ENCODE results near the gene PDPK1. TPM values are rescaled to one million over a fixed set of nuclear protein-coding genes. Genes with fewer than 3 reads are reported as not detected.
"Not testable (repeated sequence)": the region's sequence is repeated elsewhere in the genome, so short reads cannot be mapped to it uniquely, and the experiment has no call there.

The PDPK1 gene
- total and polyA plus RNA-seq, 5 experiments from 2014 or later, result 27.1 to 69.7 (median 44.7) TPM

DNA sequence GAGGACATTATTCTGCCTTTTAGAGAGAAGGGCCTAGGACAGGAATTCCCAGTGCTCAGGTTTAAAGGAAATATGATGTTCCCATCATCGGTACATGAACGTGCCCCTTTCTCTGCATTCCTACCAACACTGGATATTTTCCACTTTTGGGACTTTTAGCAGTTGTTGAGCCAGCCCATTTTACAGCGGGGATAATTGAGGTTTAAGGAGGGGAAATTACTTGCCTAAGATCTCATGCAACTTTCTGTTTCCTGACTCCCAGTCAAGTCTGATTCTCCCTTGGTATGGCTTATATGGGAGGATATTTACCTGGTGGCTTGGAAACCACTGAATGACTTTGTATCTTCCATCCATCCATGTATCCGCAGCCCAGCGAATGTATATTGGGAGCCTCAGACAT, 3.5 kb upstream of the PDPK1 start:
- DNase-seq, H3K36me3 Mint-ChIP-seq, ATAC-seq, H3K9me3 Mint-ChIP-seq, H3K27me3 Mint-ChIP-seq: not testable (repeated sequence)
- Mint-ChIP-seq H3K27ac (peak overlapping the region in 6 of 10 donors; percentile 61 to 89 (median 81)), H3K4me1 (peaks cover 12 to 46% (median 33%) of the 10 kb centered on the region in 4 donors), H3K4me3 (peak overlapping the region in 8 of 10 donors; percentile 55 to 86 (median 64))
- POLR2A ChIA-PET, result interaction anchor here (0.7 to 10.6 kb wide), 3 partner anchors 10 to 21 kb away, joined by 3 to 146 read pairs (median 5); partner anchors contain the start of genes AMDHD2 and ATP6V0C

GRCh38 chr16:2535625-2536013, 2.2 kb upstream of the PDPK1 start:
- Mint-ChIP-seq H3K36me3 (peaks cover 0 to 2% (median 0%) of the 10 kb centered on the region in 3 donors), H3K27ac (peak overlapping the region in 7 of 10 donors; percentile 29 to 89 (median 32)), H3K4me3 (peak overlapping the region in 6 of 10 donors; percentile 45 to 68 (median 54)), H3K27me3 (peaks cover 0 to 3% (median 0%) of the 10 kb centered on the region in 5 donors), H3K4me1 (peaks cover 14 to 57% (median 42%) of the 10 kb centered on the region in 4 donors), H3K9me3 (no peaks in the 10 kb centered on the region)
- no peak for ATAC-seq
- POLR2A ChIA-PET, result interaction anchor here (0.6 to 10.6 kb wide), 2 partner anchors 22 to 514 kb away, joined by 3 to 146 read pairs; partner anchors contain the start of gene ATP6V0C
- DNase-seq, result no peak

- not testable (repeated sequence) for ATAC-seq, H3K27me3 Mint-ChIP-seq, DNase-seq, H3K9me3 Mint-ChIP-seq
- Mint-ChIP-seq H3K27ac (peak overlapping the region in 5 of 10 donors; percentile 29 to 71 (median 52)), H3K4me1 (peaks cover 18 to 60% (median 46%) of the 10 kb centered on the region in 4 donors), H3K36me3 (peaks cover 0 to 15% (median 0%) of the 10 kb centered on the region in 3 donors), H3K4me3 (peak overlapping the region; percentile 76 to 88 (median 82))
- POLR2A ChIA-PET, result interaction anchor here (0.7 to 10.6 kb wide), 2 partner anchors 26 to 531 kb away, joined by 3 to 146 read pairs; partner anchors contain the start of gene ATP6V0C
Measured at GRCh38 chr16:2539192-2539844, 1.5 kb downstream of the PDPK1 start.

DNA sequence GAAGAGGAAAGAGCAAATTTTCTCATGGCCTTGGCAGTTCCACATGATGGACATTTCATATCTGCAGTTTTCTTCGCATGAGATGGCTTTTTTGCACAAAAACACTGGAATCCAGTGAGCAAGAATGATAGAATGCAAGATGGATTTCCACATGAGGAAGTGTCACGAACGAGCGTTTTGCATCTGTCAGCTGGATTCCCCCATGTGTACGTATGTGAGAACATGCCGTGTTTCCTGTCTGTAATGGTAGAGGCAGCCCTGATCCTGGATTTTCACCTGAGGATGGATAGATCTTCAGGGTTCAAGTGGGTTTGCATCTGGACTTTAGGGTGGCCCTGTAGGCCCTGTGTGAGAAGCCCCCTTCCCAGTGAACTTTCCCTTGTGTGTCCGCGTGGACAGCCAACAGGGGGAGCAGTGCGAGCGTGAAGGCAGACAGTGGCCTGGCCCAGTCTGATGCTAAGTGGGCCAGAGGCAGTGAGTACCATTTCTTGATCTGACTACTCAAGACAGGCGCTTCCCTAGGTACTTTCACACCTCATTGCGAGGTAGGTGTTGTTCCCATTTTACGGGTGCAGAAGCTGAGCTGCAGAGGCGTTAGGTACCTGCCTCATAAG, 2.1 kb downstream of the PDPK1 start:
- peak overlapping the region in 4 of 10 donors; percentile 43 to 71 (median 55) for H3K27ac Mint-ChIP-seq
- peak overlapping the region in 9 of 10 donors; percentile 65 to 88 (median 82) for H3K4me3 Mint-ChIP-seq
- DNase-seq, result peak in 1 of 10 donors; percentile 13
- peaks cover 18 to 58% (median 48%) of the 10 kb centered on the region in 4 donors for H3K4me1 Mint-ChIP-seq
- H3K36me3 Mint-ChIP-seq, result peaks cover 0 to 17% (median 0%) of the 10 kb centered on the region in 3 donors
- POLR2A ChIA-PET, result interaction anchor here (0.7 kb wide), 1 partner anchor 196 kb away, joined by 3 read pairs; no protein-coding TSS in a partner anchor
- ATAC-seq, H3K9me3 Mint-ChIP-seq, H3K27me3 Mint-ChIP-seq: not testable (repeated sequence)

- peak overlapping the region; percentile 2 to 64 (median 55) for H3K4me3 Mint-ChIP-seq
Measured at GRCh38 chr16:2540912-2541311, 3.1 kb downstream of the PDPK1 start.

GRCh38 chr16:2541409-2541808, 3.6 kb downstream of the PDPK1 start:
- ATAC-seq, POLR2A ChIA-PET, H3K27me3 Mint-ChIP-seq, H3K9me3 Mint-ChIP-seq, DNase-seq: not testable (repeated sequence)
- Mint-ChIP-seq H3K4me3 (peak overlapping the region in 9 of 10 donors; percentile 25 to 64 (median 56)), H3K4me1 (peaks cover 21 to 66% (median 48%) of the 10 kb centered on the region in 4 donors), H3K36me3 (peaks cover 0 to 21% (median 0%) of the 10 kb centered on the region in 3 donors), H3K27ac (peak overlapping the region in 6 of 10 donors; percentile 22 to 81 (median 68))

More at GRCh38 chr16:2540912-2541311, 3.1 kb downstream of the PDPK1 start:
- H3K9me3 Mint-ChIP-seq, ATAC-seq, DNase-seq, POLR2A ChIA-PET, H3K27me3 Mint-ChIP-seq: not testable (repeated sequence)
- peaks cover 0 to 21% (median 0%) of the 10 kb centered on the region in 3 donors for H3K36me3 Mint-ChIP-seq
- H3K4me1 Mint-ChIP-seq, result peaks cover 21 to 62% (median 51%) of the 10 kb centered on the region in 4 donors
- H3K27ac Mint-ChIP-seq, result peak overlapping the region in 8 of 10 donors; percentile 11 to 84 (median 71)

GRCh38 chr16:2543771-2544170, 6.0 kb downstream of the PDPK1 start:
- Mint-ChIP-seq H3K36me3 (peaks cover 0 to 21% (median 0%) of the 10 kb centered on the region in 3 donors), H3K4me3 (peak overlapping the region in 2 of 10 donors; percentile 10 to 11), H3K4me1 (peaks cover 19 to 58% (median 41%) of the 10 kb centered on the region in 4 donors)
- H3K27me3 Mint-ChIP-seq, POLR2A ChIA-PET, DNase-seq, H3K9me3 Mint-ChIP-seq, ATAC-seq, H3K27ac Mint-ChIP-seq: not testable (repeated sequence)

- H3K4me1 Mint-ChIP-seq, result peaks cover 0 to 11% (median 4%) of the 10 kb centered on the region in 4 donors
- H3K9me3 Mint-ChIP-seq, POLR2A ChIA-PET, H3K36me3 Mint-ChIP-seq, H3K27me3 Mint-ChIP-seq, H3K4me3 Mint-ChIP-seq, H3K27ac Mint-ChIP-seq, DNase-seq, ATAC-seq: not testable (repeated sequence)
Measured at GRCh38 chr16:2550283-2550878, 12.6 kb downstream of the PDPK1 start.

DNA sequence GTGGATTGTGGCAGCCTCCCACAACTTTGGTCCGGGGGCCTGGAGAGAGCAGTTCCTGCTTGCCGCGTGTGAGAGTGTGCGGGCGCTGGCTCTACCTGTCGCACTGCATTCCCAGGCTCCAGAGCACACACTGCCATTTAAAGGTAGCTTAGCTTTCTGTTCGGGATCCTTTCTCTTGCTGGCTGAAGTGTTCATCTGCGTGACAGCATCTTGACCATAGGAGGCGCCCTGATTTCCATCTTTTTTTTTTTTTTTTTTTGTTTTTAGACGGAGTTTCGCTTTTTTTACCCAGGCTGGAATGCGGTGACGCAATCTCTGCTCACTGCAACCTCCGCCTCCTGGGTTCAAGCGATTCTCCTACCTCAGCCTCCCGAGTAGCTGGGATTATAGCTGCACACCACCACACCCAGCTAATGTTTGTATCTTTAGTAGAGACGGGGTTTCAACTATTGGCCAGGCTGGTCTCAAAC, 13.6 kb downstream of the PDPK1 start:
- not testable (repeated sequence) for H3K27me3 Mint-ChIP-seq, H3K4me1 Mint-ChIP-seq, H3K9me3 Mint-ChIP-seq, H3K36me3 Mint-ChIP-seq, DNase-seq, ATAC-seq
- peak overlapping the region in 1 of 10 donors; percentile 6 for H3K4me3 Mint-ChIP-seq
- H3K27ac Mint-ChIP-seq, result peak overlapping the region in 1 of 10 donors; percentile 27
- POLR2A ChIA-PET, result interaction anchor here (0.6 kb wide), 1 partner anchor 351 kb away, joined by 4 read pairs; no protein-coding TSS in a partner anchor

GRCh38 chr16:2554709-2555425, 17.0 kb downstream of the PDPK1 start:
- H3K9me3 Mint-ChIP-seq, POLR2A ChIA-PET, DNase-seq, ATAC-seq, H3K27ac Mint-ChIP-seq, H3K27me3 Mint-ChIP-seq, H3K36me3 Mint-ChIP-seq, H3K4me1 Mint-ChIP-seq, H3K4me3 Mint-ChIP-seq: not testable (repeated sequence)

GRCh38 chr16:2557150-2557549, 19.3 kb downstream of the PDPK1 start:
- ATAC-seq, H3K9me3 Mint-ChIP-seq, H3K4me3 Mint-ChIP-seq, H3K27me3 Mint-ChIP-seq, H3K4me1 Mint-ChIP-seq, H3K27ac Mint-ChIP-seq, H3K36me3 Mint-ChIP-seq, DNase-seq, POLR2A ChIA-PET: not testable (repeated sequence)

Data from naive thymus-derived CD8-positive, alpha-beta T cell (primary cell).